Measurements from ENCODE around the gene ZDHHC24.

Gene ZDHHC24

DNA sequence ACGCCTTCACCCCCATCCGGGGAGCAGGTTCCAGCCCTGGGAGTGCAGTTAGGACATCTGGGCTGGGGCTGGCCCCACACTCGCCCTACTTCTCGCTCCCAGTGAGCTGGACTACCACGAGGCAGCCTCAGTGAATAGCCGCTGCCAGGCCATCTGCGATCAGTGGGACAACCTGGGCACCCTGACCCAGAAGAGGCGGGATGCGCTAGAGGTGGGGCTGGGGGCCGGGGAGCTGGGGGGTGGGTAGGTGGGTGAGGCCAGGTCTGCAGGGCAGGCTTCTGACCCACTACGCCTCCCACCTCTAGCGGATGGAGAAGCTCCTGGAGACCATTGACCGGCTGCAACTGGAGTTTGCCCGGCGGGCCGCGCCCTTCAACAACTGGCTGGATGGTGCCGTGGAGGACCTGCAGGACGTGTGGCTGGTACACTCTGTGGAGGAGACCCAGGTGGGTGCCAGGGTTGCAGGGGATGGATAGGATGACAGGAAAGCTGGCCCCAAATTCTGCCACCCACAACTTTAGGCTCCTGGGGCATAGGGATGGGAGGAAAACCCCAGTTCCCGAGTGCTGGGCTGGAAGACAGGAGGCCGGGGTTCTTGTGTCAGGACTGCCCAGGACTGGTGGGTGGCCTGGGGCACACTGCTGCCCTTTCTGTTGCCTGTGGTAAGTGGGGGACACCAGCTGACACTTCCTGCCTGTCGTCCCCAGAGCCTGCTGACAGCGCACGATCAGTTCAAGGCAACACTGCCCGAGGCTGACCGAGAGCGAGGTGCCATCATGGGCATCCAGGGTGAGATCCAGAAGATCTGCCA, 14.2 kb upstream of the ZDHHC24 start:
- TF ChIP-seq, protein P1, sequence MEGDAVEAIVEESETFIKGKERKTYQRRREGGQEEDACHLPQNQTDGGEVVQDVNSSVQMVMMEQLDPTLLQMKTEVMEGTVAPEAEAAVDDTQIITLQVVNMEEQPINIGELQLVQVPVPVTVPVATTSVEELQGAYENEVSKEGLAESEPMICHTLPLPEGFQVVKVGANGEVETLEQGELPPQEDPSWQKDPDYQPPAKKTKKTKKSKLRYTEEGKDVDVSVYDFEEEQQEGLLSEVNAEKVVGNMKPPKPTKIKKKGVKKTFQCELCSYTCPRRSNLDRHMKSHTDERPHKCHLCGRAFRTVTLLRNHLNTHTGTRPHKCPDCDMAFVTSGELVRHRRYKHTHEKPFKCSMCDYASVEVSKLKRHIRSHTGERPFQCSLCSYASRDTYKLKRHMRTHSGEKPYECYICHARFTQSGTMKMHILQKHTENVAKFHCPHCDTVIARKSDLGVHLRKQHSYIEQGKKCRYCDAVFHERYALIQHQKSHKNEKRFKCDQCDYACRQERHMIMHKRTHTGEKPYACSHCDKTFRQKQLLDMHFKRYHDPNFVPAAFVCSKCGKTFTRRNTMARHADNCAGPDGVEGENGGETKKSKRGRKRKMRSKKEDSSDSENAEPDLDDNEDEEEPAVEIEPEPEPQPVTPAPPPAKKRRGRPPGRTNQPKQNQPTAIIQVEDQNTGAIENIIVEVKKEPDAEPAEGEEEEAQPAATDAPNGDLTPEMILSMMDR (IDR thresholded peaks at IDR 0.05; ENCODE audit: insufficient read depth, low read length, poor library complexity, severe bottlenecking) = no peak
- Histone ChIP-seq H3K4me3 (replicated peaks; ENCODE audit: low read depth, low read length) (no peak overlapping the region), H3K36me3 (ENCODE audit: control insufficient read depth, insufficient read depth, low read length) (no peaks in the 10 kb centered on the region), H3K27me3 (replicated peaks; ENCODE audit: control insufficient read depth, insufficient read depth, low read length) (no peaks in the 10 kb centered on the region; the same call in 1 of the 2 replicates)
- DNase-seq (ENCODE audit: extremely low read depth, insufficient read length) = no peak

DNA sequence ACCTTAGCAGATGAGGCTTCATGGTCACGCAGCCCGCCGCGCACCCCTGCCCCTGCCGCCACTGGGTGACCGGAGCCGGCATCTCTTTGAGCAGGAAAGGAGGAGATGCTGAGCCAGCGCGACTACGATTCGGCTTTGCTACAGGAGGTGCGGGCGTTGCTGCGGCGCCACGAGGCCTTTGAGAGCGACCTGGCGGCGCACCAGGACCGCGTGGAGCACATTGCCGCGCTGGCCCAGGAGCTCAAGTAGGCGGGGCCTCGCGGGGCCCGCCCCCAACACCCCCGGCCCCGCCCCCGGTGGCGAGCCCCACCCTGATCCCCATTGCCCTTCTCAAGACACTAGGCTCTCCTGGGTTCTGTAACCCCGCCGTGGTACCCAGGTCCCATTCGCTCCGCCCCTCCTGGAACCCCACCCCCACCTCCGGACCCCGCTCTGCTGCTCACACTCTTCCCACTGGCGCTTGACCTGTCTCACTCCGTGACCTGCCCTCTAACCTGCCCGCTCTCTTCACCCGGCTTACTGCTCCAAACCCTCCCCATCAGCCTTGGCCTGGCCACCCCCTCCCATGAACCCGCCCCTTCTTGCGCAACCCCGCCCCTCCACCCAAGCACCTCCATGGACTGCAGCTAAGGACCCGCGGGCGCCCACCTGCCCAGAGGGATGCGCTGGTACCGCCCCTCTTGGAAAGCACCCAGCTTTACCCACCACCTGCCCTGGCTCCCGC, 13.5 kb upstream of the ZDHHC24 start:
- Histone ChIP-seq H3K27me3 (replicated peaks; ENCODE audit: control insufficient read depth, insufficient read depth, low read length) (no peaks in the 10 kb centered on the region), H3K36me3 (ENCODE audit: control insufficient read depth, insufficient read depth, low read length) (no peaks in the 10 kb centered on the region), H3K4me3 (replicated peaks; ENCODE audit: low read depth, low read length) (no peak overlapping the region)
- TF ChIP-seq, protein P1 (IDR thresholded peaks at IDR 0.05; ENCODE audit: insufficient read depth, low read length, poor library complexity, severe bottlenecking) = no peak
- DNase-seq (ENCODE audit: extremely low read depth, insufficient read length) = no peak

DNA sequence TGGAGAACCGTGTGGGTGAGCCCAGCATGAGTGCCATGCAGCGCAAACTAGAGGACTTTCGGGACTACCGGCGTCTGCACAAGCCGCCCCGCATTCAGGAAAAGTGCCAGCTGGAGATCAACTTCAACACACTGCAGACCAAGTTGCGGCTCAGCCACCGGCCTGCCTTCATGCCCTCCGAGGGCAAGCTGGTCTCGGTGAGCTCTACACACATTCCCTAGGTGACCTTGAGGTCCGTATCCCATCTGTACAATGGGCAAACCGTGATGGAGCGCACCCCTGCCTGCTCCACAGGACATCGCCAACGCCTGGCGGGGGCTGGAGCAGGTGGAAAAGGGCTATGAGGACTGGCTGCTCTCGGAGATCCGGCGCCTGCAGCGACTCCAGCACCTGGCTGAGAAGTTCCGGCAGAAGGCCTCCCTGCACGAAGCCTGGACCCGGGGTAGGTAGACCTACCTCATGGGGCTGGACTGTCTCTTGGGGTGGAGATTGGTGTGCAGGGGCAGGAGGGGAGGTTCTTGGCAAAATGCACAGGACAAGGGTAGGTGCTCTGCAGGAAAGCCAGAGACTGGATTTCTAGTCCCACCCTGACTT, 12.0 kb upstream of the ZDHHC24 start:
- TF ChIP-seq, protein P1 (IDR thresholded peaks at IDR 0.05; ENCODE audit: insufficient read depth, low read length, poor library complexity, severe bottlenecking) = no peak
- DNase-seq (ENCODE audit: extremely low read depth, insufficient read length) = no peak
- no peaks in the 10 kb centered on the region for H3K27me3 ChIP-seq (replicated peaks; ENCODE audit: control insufficient read depth, insufficient read depth, low read length)
- H3K36me3 ChIP-seq (ENCODE audit: control insufficient read depth, insufficient read depth, low read length) = no peaks in the 10 kb centered on the region
- H3K4me3 ChIP-seq (replicated peaks; ENCODE audit: low read depth, low read length) = no peak overlapping the region

DNA sequence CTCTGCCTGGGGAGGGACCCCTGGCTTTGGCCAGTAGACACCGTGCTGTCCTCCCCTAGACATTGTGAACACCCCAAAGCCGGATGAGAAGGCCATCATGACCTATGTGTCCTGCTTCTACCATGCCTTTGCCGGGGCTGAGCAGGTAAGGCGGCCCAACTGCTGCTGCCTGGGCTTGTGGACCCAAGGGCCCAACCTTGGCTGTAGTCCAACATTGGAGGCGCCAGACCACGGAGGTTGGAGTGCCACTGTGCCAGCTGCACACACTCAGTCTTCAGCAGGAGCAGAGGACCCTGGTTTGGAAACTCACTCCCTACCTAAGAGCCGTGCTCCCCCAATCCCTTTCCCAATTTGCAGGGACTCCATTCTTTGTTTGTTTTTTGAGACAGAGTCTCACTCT, 10.2 kb upstream of the ZDHHC24 start:
- no peak for DNase-seq (ENCODE audit: extremely low read depth, insufficient read length)
- no peaks in the 10 kb centered on the region for H3K36me3 ChIP-seq (ENCODE audit: control insufficient read depth, insufficient read depth, low read length)
- H3K27me3 ChIP-seq (replicated peaks; ENCODE audit: control insufficient read depth, insufficient read depth, low read length) = no peaks in the 10 kb centered on the region
- H3K4me3 ChIP-seq (replicated peaks; ENCODE audit: low read depth, low read length) = no peak overlapping the region
- TF ChIP-seq, protein P1 (IDR thresholded peaks at IDR 0.05; ENCODE audit: insufficient read depth, low read length, poor library complexity, severe bottlenecking) = no peak

DNA sequence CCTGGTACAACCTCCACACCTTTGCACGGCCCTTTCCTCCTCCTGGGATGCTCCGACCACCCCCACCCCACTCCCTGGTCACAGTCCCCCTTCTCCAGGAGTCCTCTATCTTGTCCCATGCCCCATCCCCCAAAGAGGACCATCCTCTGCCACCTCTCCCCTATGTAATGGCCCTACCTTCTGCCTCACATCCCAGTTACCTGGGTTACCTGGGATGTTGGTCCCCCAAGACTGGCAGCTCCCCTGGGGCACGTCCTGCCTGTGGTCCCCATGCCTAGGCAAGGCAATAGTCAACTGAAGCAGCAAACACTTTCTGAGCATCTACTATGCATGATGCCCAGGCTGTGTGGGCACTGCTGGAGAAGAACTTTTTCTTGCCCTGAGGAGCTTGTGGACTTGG, 9.6 kb upstream of the ZDHHC24 start:
- no peak overlapping the region for H3K4me3 ChIP-seq (replicated peaks; ENCODE audit: low read depth, low read length)
- H3K27me3 ChIP-seq (replicated peaks; ENCODE audit: control insufficient read depth, insufficient read depth, low read length) = no peaks in the 10 kb centered on the region
- DNase-seq (ENCODE audit: extremely low read depth, insufficient read length) = no peak
- TF ChIP-seq, protein P1 (IDR thresholded peaks at IDR 0.05; ENCODE audit: insufficient read depth, low read length, poor library complexity, severe bottlenecking) = no peak
- no peaks in the 10 kb centered on the region for H3K36me3 ChIP-seq (ENCODE audit: control insufficient read depth, insufficient read depth, low read length)
